GM19043 (cell line): Measurements from ENCODE around the gene SFI1.

Experiments used
- ATAC-seq: cut with Tn5 transposase; IDR thresholded peaks from one replicate; pipeline ENCODE4 v1.9.1; 2021; ENCODE audit warnings: low read depth; ENCODE audit not compliant: unreplicated experiment

SFI1 gene

DNA sequence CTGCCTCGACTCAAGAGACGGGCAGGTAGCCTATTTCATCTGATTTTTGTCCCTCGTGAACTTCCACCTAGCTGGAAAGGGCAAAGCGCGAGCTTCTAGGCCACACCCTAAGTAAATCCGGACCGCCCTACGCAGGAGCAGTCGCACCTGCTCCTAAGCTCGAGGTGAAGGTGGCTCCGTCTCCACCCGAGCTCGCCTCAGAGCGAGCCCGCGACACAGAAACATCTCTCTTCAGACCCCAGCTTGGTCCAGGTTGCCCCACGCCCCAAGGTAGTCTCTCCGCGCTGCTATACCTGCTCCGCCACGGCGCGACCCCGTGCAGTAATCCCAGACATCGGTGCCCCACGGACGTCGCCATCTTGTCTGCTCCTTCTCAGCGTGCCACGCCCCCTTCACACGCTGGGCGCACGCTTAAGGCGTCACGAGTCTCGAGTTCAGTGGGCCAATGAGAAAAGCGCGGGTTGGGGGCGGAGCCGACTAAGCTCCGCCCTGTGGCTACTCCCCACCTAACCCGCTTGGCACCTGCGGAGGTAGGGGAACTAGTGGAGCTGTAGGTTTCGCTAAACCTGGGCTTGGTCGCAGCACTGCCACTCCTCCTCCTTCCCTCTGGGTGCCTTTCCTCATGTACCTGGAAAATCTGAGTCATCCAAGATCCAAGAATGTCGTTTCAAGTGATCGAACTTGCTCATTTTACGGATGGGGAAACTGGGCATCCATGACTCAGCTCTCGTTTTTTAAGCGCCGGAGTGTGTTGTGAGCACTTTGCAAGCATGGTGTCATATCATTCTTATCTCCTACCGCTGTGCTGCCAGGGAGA lies 165.7 kb downstream of the SFI1 start, which contains the start of gene PISD:
PISD (minus strand) TSS at position 365 of the 817 bp plus-strand sequence; CDS start at position 358, 7 bp downstream.
- ATAC-seq, result peak; percentile 73

DNA sequence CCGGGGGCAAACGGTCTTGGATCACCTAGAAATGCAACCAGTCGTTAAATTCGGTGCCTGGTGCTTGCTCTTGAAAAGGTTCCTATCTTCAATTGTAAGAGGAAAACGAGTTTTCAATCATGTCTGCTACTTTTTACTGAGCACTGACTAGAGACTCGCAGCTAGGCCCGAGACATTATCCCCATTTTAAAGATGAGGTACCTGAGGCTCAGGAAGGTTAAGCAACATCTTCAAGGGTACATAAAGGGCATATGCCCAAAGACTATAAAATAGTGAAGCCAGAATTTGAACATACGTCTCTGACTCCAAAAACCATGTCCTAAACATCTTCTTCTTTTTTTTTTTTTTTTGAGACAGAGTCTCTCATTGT lies 166.3 kb downstream of the SFI1 start:
- no peak for ATAC-seq
